ENCODE data around the gene NTN3.
"Not testable (repeated sequence)": the region's sequence is repeated elsewhere in the genome, so short reads cannot be mapped to it uniquely, and the experiment has no call there.

Gene NTN3

DNA sequence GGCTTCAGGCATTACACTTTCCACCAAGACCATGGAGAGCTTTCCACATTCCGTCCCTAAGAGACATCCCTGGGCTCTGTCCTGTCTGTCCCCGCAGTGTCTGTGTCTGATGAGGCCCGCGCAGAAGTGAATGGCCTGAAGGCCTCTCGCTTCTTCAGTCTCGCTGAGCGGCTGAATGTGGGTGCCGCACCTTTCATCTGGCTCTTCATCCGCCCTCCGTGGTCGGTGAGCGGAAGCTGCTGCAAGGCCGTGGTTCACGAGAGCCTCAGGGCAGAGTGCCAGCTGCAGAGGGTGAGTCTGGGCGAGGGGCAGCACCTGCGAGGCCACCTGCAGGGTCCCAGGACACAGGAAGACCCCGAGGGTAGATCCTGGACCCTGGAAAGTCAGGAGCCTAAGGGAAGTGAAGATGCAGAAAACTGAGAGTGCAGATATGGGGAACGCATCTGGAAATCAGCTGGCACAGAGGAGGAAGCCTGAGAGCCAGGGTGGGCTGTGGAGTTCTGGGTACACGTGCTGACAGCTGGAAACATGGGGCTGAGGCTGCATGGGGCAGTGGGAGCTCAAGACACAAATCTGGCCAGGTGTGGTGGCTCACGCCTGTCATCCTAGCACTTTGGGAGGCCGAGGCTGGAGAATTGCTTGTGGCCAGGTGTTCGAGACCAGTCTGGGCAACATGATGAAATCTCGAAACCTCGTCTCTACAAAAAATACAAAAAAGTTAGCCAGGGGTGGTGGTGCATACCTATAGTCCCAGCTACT is 33.9 kb upstream of the NTN3 start:
- Histone ChIP-seq H3K27me3 (ENCODE audit: insufficient read depth, low read length, poor library complexity, severe bottlenecking) (no peaks in the 10 kb centered on the region), H3K4me1 (ENCODE audit: insufficient read depth, low read length, poor library complexity, severe bottlenecking) (no peaks in the 10 kb centered on the region), H3K79me2 (ENCODE audit: insufficient read depth, low read length) (peaks cover 12% of the 10 kb centered on the region), H3K4me3 (ENCODE audit: low read length, poor library complexity, severe bottlenecking) (no peak overlapping the region), H3K9me3 (ENCODE audit: insufficient read depth, low read depth, low read length) (no peaks in the 10 kb centered on the region), H3K4me2 (ENCODE audit: low read depth, low read length, poor library complexity, severe bottlenecking) (no peak overlapping the region), H2AFZ (ENCODE audit: low read length) (no peak overlapping the region), H3F3A (ENCODE audit: low read depth) (no peaks in the 10 kb centered on the region), H3K36me3 (ENCODE audit: insufficient read depth, low read length) (peaks cover 34% of the 10 kb centered on the region; the same call in 1 of the 2 replicates), H3K9ac (ENCODE audit: low read depth, low read length, poor library complexity, severe bottlenecking) (no peak overlapping the region), H4K20me1 (ENCODE audit: insufficient read depth, low read length, poor library complexity, severe bottlenecking) (no peaks in the 10 kb centered on the region), H3K9me2 (replicated peaks; ENCODE audit: low read depth, low read length) (no peaks in the 10 kb centered on the region)
- TF ChIP-seq, protein P1, sequence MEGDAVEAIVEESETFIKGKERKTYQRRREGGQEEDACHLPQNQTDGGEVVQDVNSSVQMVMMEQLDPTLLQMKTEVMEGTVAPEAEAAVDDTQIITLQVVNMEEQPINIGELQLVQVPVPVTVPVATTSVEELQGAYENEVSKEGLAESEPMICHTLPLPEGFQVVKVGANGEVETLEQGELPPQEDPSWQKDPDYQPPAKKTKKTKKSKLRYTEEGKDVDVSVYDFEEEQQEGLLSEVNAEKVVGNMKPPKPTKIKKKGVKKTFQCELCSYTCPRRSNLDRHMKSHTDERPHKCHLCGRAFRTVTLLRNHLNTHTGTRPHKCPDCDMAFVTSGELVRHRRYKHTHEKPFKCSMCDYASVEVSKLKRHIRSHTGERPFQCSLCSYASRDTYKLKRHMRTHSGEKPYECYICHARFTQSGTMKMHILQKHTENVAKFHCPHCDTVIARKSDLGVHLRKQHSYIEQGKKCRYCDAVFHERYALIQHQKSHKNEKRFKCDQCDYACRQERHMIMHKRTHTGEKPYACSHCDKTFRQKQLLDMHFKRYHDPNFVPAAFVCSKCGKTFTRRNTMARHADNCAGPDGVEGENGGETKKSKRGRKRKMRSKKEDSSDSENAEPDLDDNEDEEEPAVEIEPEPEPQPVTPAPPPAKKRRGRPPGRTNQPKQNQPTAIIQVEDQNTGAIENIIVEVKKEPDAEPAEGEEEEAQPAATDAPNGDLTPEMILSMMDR (conservative IDR thresholded peaks at IDR 0.05; ENCODE audit: low read length) = no peak
- TF ChIP-seq EZH2phosphoT487 (IDR thresholded peaks at IDR 0.05; ENCODE audit: borderline replicate concordance) = no peak

DNA sequence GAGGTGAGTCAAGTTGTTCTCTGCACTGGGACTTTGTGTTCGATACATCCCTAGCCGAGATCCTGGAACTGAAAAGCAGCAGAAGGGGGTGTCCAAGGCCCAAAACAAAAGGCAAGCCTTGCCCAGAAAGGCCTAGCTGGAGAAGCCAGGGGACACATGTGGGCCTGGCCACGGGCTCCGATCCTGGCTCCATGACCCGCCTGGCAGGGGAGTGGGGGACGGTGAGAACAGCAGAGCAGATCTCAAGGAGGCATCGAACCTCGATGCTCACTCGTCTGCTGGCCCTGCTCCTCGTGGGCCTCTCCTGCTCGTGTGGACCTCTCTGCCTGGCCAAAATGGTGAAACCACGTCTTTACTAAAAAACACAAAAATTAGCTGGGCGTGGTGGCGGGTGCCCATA is 33.0 kb upstream of the NTN3 start:
- H4K20me1 ChIP-seq (ENCODE audit: insufficient read depth, low read length, poor library complexity, severe bottlenecking) = no peaks in the 10 kb centered on the region
- H3K36me3 ChIP-seq (ENCODE audit: insufficient read depth, low read length) = peaks cover 28% of the 10 kb centered on the region; the same call in 1 of the 2 replicates
- H3K79me2 ChIP-seq (ENCODE audit: insufficient read depth, low read length) = peaks cover 3% of the 10 kb centered on the region; the same call in 1 of the 2 replicates

DNA sequence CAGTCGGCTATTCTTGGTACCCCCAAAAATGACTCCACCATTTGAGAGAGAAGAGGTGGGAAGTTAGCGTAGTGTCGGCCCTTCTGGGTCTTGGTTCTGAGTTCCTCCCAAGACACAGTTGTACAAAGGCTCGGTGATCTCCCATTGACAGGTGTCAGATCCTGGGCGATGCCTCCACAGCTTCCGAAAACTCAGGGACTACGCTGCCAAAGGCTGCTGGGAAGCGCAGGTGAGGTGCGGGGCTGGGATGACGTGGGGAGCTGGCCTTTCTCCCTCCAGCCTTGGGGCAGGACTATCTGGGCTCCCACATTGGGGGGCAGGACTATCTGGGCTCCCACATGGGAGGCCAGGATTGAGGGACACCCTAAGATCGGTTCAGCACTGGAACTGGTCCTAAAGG is 31.5 kb upstream of the NTN3 start:
- TF ChIP-seq, protein P1 (conservative IDR thresholded peaks at IDR 0.05; ENCODE audit: low read length) = no peak
- no peak for TF ChIP-seq EZH2phosphoT487 (IDR thresholded peaks at IDR 0.05; ENCODE audit: borderline replicate concordance)
- Histone ChIP-seq H3F3A (ENCODE audit: low read depth) (no peaks in the 10 kb centered on the region), H4K20me1 (ENCODE audit: insufficient read depth, low read length, poor library complexity, severe bottlenecking) (no peaks in the 10 kb centered on the region), H3K9me3 (ENCODE audit: insufficient read depth, low read depth, low read length) (no peaks in the 10 kb centered on the region), H3K4me1 (ENCODE audit: insufficient read depth, low read length, poor library complexity, severe bottlenecking) (no peaks in the 10 kb centered on the region), H3K4me2 (ENCODE audit: low read depth, low read length, poor library complexity, severe bottlenecking) (no peak overlapping the region), H3K27me3 (ENCODE audit: insufficient read depth, low read length, poor library complexity, severe bottlenecking) (no peaks in the 10 kb centered on the region), H3K9ac (ENCODE audit: low read depth, low read length, poor library complexity, severe bottlenecking) (no peak overlapping the region), H3K79me2 (ENCODE audit: insufficient read depth, low read length) (no peaks in the 10 kb centered on the region), H3K9me2 (replicated peaks; ENCODE audit: low read depth, low read length) (no peaks in the 10 kb centered on the region), H2AFZ (ENCODE audit: low read length) (no peak overlapping the region), H3K36me3 (ENCODE audit: insufficient read depth, low read length) (peaks cover 26% of the 10 kb centered on the region; the same call in 1 of the 2 replicates), H3K4me3 (ENCODE audit: low read length, poor library complexity, severe bottlenecking) (no peak overlapping the region)

More for the DNA sequence above, 33.0 kb upstream of the NTN3 start:
- no peak overlapping the region for H2AFZ ChIP-seq (ENCODE audit: low read length)
- no peaks in the 10 kb centered on the region for H3K9me2 ChIP-seq (replicated peaks; ENCODE audit: low read depth, low read length)
- H3K27me3 ChIP-seq (ENCODE audit: insufficient read depth, low read length, poor library complexity, severe bottlenecking) = no peaks in the 10 kb centered on the region
- H3K4me1 ChIP-seq (ENCODE audit: insufficient read depth, low read length, poor library complexity, severe bottlenecking) = no peaks in the 10 kb centered on the region
- no peak overlapping the region for H3K4me2 ChIP-seq (ENCODE audit: low read depth, low read length, poor library complexity, severe bottlenecking)
- no peak overlapping the region for H3K4me3 ChIP-seq (ENCODE audit: low read length, poor library complexity, severe bottlenecking)
- no peak for TF ChIP-seq EZH2phosphoT487 (IDR thresholded peaks at IDR 0.05; ENCODE audit: borderline replicate concordance)
- TF ChIP-seq, protein P1 (conservative IDR thresholded peaks at IDR 0.05; ENCODE audit: low read length) = no peak
- no peak overlapping the region for H3K9ac ChIP-seq (ENCODE audit: low read depth, low read length, poor library complexity, severe bottlenecking)
- H3K9me3 ChIP-seq (ENCODE audit: insufficient read depth, low read depth, low read length) = no peaks in the 10 kb centered on the region
- no peaks in the 10 kb centered on the region for H3F3A ChIP-seq (ENCODE audit: low read depth)

DNA sequence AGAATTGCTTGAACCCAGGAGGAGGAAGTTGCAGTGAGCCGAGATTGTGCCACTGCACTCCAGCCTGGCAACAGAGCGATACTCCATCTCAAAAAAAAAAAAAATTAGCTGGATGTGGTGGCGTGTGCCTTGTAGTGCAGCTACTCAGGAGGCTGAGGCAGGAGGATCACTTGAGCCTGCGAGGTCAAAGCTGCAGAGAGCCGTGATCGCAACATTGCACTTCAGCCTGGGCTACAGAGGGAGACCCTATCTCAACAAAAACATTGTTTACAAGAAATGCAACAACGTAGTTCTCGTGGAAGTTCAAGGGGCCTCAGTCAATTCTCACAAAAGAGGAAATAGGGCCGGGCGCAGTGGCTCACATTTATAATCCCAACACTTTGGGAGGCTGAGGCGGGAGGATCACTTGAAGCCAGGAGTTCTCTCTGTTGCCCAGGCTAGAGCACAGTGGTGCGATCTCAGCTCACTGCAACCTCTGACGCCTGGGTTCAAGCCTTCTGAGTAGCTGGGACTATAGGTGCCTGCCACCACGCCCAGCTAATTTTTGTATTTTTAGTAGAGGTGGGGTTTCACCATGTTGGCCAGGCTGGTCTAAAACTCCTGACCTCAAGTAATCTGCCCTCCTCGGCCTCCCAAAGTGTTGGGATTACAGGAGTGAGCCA is 29.8 kb upstream of the NTN3 start:
- peaks cover 32% of the 10 kb centered on the region; the same call in 1 of the 2 replicates for H3K36me3 ChIP-seq (ENCODE audit: insufficient read depth, low read length)
- not testable (repeated sequence) for H3K79me2 ChIP-seq (ENCODE audit: insufficient read depth, low read length); H3K4me2 ChIP-seq (ENCODE audit: low read depth, low read length, poor library complexity, severe bottlenecking)

More for the DNA sequence above, 29.8 kb upstream of the NTN3 start:
- H3K9me3 ChIP-seq (ENCODE audit: insufficient read depth, low read depth, low read length); H3K9ac ChIP-seq (ENCODE audit: low read depth, low read length, poor library complexity, severe bottlenecking); H3K9me2 ChIP-seq (replicated peaks; ENCODE audit: low read depth, low read length); H2AFZ ChIP-seq (ENCODE audit: low read length); H3K4me3 ChIP-seq (ENCODE audit: low read length, poor library complexity, severe bottlenecking); H3K4me1 ChIP-seq (ENCODE audit: insufficient read depth, low read length, poor library complexity, severe bottlenecking); H4K20me1 ChIP-seq (ENCODE audit: insufficient read depth, low read length, poor library complexity, severe bottlenecking); H3F3A ChIP-seq (ENCODE audit: low read depth); H3K27me3 ChIP-seq (ENCODE audit: insufficient read depth, low read length, poor library complexity, severe bottlenecking): not testable (repeated sequence)

Data from Loucy (cell line).